Measurements from ENCODE around the gene SPRED2.

Gene SPRED2

DNA sequence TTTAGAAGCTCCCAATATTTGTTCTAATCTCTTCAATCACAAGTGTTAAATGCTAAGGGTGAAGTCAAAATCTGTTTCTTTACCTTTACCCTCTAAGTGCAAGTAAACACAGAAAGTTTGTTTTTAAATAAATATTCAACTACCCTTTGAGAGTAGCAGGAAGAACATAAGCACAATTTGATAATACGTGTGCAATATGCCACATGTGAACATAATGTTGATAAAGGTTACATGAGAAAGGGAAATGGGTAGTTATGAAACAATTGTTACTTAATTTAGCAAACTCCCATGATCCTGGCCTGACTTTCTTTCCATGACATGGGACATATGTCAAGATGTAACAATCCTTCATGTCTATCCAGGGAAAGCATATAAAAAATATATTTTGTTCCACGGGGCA is 7.1 kb downstream of the SPRED2 start:
- TF ChIP-seq, protein P1, sequence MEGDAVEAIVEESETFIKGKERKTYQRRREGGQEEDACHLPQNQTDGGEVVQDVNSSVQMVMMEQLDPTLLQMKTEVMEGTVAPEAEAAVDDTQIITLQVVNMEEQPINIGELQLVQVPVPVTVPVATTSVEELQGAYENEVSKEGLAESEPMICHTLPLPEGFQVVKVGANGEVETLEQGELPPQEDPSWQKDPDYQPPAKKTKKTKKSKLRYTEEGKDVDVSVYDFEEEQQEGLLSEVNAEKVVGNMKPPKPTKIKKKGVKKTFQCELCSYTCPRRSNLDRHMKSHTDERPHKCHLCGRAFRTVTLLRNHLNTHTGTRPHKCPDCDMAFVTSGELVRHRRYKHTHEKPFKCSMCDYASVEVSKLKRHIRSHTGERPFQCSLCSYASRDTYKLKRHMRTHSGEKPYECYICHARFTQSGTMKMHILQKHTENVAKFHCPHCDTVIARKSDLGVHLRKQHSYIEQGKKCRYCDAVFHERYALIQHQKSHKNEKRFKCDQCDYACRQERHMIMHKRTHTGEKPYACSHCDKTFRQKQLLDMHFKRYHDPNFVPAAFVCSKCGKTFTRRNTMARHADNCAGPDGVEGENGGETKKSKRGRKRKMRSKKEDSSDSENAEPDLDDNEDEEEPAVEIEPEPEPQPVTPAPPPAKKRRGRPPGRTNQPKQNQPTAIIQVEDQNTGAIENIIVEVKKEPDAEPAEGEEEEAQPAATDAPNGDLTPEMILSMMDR (IDR thresholded peaks at IDR 0.05; ENCODE audit: low read depth, low read length, missing control alignments): no peak
- no peak for DNase-seq (ENCODE audit: low read depth)
- no peak overlapping the region for H3K4me3 ChIP-seq (ENCODE audit: low read depth, low read length)

DNA sequence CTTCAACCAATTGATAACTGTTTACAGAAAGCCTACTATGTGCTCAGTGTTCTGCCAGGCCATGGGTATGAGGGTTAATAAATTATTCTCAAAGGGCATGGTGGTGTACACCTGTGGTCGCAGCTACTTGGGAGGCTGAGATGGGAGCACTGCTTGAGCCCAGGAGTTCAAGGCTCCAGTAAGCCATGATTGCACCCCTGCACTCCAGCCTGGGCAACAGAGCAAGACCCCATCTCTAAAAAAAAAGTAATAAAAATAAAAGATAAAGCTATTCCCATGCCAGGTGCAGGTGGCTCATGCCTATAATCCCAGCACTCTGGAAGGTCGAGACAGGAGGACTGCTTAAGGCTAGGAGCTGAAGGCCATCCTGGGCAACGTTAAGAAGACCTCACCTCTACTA is 8.0 kb downstream of the SPRED2 start:
- no peak overlapping the region for H3K4me3 ChIP-seq (ENCODE audit: low read depth, low read length)
- TF ChIP-seq, protein P1 (IDR thresholded peaks at IDR 0.05; ENCODE audit: low read depth, low read length, missing control alignments): no peak
- DNase-seq (ENCODE audit: low read depth): no peak

DNA sequence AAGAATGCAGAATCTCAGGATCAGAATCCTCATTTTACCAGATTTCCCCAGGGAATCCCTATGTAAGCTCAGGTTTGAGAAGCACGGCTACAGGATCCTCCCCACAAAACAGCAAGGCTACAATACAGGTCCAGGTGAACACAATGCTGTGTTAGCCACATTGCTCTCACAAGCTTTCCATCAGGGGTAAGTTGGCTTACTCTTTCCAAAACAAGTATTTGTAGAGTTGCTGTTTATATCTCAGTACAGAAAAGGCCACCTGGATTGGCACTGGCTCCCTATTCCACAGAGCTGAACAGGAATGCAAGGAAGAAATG is 11.0 kb downstream of the SPRED2 start:
- no peak for DNase-seq (ENCODE audit: low read depth)
- TF ChIP-seq, protein P1 (IDR thresholded peaks at IDR 0.05; ENCODE audit: low read depth, low read length, missing control alignments): no peak
- H3K4me3 ChIP-seq (ENCODE audit: low read depth, low read length): no peak overlapping the region

DNA sequence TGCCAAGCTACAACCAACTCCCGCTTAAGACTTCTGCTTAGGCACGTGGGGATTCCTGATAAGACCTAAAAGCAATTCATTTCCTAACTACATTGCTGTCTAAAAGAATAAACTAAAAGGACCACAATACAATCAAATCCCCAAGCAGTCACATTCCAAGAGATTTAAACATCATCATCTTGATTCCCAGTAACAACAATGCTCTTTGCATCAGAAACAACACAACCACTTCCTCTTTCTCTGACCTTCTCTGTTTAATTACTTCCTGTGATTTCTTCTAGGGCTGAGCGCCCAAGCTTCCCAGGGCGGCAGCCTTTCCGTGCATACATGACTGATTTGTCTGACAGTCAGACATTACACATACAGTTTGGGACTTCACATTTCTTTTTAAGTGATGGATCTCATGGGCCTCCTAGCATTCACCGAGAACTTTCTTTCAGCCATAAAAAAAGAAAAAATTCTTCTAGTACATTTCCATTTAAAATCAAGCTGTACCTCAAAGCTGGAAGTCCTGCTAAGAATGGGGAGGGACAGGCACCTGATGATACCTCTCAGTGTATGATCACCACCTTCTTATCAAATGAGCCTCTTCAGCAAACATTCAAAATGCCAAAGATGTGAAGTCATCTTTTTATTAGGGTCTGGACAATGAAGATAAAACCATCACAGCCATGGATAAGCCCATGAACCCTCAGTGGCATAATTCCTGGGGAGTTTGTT is 11.5 kb downstream of the SPRED2 start:
- no peak overlapping the region for H3K4me3 ChIP-seq (ENCODE audit: low read depth, low read length)
- TF ChIP-seq, protein P1 (IDR thresholded peaks at IDR 0.05; ENCODE audit: low read depth, low read length, missing control alignments): no peak
- DNase-seq (ENCODE audit: low read depth): no peak

DNA sequence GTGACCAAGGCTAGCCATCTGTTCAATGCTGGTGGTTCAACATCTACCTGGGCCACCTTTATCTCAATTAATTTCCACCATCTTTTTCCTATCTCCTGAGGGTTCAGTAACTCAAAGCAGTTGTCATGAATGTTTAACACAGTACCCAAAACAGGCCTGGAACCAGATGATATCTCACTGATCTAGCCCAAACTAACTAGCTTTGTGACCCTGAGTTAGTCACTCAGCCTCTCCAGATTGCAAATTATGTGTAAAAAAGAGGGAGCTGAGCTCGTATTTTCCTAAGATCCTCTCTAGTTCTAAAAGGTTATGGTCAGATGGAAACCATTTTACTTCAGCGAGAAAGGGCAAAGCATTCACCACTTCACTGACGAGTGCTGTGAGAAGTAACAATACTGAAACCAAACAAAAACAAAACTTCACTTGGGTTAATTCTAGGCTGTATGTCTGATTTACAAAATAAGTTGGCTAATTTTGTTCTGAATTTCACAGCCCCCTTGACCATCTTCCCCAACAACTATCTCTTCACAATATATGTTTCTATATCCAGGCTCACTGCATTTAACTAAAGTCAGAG is 14.8 kb downstream of the SPRED2 start:
- no peak for DNase-seq (ENCODE audit: low read depth)
- TF ChIP-seq, protein P1 (IDR thresholded peaks at IDR 0.05; ENCODE audit: low read depth, low read length, missing control alignments): no peak
- no peak overlapping the region for H3K4me3 ChIP-seq (ENCODE audit: low read depth, low read length)

DNA sequence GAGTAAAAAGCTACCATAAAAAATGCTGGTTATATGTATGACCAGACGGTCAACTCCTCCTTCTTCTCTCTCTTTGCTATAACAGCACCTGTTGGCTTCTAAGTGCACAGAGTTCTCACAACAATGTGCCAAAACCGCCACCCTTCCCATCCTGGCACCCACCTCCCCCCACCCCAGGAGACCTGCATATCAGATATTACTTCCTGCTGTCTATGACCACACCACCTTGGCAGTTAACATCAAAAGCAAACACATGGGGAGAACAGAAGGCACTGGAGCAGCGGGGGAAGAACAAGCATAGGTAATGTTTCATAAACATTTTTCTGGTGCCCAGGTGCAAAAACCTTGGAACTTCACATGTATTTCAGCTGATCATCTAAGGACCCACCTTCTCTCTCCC is 15.5 kb downstream of the SPRED2 start:
- TF ChIP-seq, protein P1 (IDR thresholded peaks at IDR 0.05; ENCODE audit: low read depth, low read length, missing control alignments): no peak
- no peak overlapping the region for H3K4me3 ChIP-seq (ENCODE audit: low read depth, low read length)
- no peak for DNase-seq (ENCODE audit: low read depth)

DNA sequence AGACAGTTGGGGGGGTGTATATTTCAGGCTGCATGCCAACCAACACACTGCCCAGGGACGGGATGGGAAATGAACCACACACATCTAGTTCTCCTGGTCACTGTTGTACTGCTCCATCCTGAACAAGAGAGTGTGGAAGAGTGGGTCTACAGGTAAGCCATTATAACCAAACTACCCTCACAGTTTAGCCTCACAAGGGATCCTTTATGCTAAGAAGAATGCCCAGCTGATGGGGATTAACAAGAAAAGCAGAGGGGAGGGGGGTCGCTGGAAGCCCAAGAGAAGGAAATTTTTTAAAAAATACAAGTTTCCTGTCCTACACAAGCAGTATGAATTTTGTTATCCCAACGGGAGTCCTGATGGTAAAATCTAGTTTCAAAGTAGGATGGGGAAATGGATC is 16.1 kb downstream of the SPRED2 start:
- H3K4me3 ChIP-seq (ENCODE audit: low read depth, low read length): no peak overlapping the region
- TF ChIP-seq, protein P1 (IDR thresholded peaks at IDR 0.05; ENCODE audit: low read depth, low read length, missing control alignments): no peak
- no peak for DNase-seq (ENCODE audit: low read depth)
